Bronchial epithelial cell (primary cell): Measurements from ENCODE around the gene SHB. TPM values are rescaled to one million over a fixed set of nuclear protein-coding genes. Genes with fewer than 3 reads are reported as not detected.

Experiments
- DNase-seq: peaks from one replicate; pipeline ENCODE4 v3.0.0-alpha.2; 2010; ENCODE audit warnings: low read depth
- FAIRE-seq: peaks from 2 replicates; lab custom pipeline; 2011; peaks lifted over from hg19 to GRCh38; lab: Jason Lieb, UNC
- H3K27me3 ChIP-seq: 2 replicates; pipeline ENCODE4 v1.5.1; 2011; ENCODE audit warnings: low read length; ENCODE audit not compliant: control insufficient read depth, insufficient read depth
- H3K36me3 ChIP-seq: 2 replicates; pipeline ENCODE4 v1.5.1; 2011; ENCODE audit warnings: low read length; ENCODE audit not compliant: control insufficient read depth, insufficient read depth
- H3K4me3 ChIP-seq: 2 replicates; pipeline ENCODE4 v1.5.1; 2011; ENCODE audit warnings: mild to moderate bottlenecking, low read depth, low read length, control low read depth
- total RNA-seq: library from RNA; depleted of rRNA; stranded (reverse); fragments of >200 nt; gene quantifications from 2 replicates; pipeline ENCODE4 v1.2.1, GENCODE V29; 2014
- TF ChIP-seq, protein P1 (sequence below): IDR thresholded peaks from 2 replicates; pipeline ENCODE4 v1.5.1; 2011; ENCODE audit warnings: mild to moderate bottlenecking, moderate library complexity, low read length, control low read depth, inconsistent platforms; ENCODE audit not compliant: insufficient read depth, severe bottlenecking

The SHB gene
- total RNA-seq, 1 donor from 2014 or later = 14.5 TPM

GRCh38 chr9:38019731-38020130 lies 49.3 kb downstream of the SHB start:
- H3K27me3 ChIP-seq = no peaks in the 10 kb centered on the region
- DNase-seq (no peak), FAIRE-seq (no peak)
- TF ChIP-seq, protein P1, sequence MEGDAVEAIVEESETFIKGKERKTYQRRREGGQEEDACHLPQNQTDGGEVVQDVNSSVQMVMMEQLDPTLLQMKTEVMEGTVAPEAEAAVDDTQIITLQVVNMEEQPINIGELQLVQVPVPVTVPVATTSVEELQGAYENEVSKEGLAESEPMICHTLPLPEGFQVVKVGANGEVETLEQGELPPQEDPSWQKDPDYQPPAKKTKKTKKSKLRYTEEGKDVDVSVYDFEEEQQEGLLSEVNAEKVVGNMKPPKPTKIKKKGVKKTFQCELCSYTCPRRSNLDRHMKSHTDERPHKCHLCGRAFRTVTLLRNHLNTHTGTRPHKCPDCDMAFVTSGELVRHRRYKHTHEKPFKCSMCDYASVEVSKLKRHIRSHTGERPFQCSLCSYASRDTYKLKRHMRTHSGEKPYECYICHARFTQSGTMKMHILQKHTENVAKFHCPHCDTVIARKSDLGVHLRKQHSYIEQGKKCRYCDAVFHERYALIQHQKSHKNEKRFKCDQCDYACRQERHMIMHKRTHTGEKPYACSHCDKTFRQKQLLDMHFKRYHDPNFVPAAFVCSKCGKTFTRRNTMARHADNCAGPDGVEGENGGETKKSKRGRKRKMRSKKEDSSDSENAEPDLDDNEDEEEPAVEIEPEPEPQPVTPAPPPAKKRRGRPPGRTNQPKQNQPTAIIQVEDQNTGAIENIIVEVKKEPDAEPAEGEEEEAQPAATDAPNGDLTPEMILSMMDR = no peak
- no peaks in the 10 kb centered on the region for H3K36me3 ChIP-seq
- no peak overlapping the region for H3K4me3 ChIP-seq

- H3K36me3 ChIP-seq = peaks cover 4% of the 10 kb centered on the region
- no peaks in the 10 kb centered on the region for H3K27me3 ChIP-seq
- FAIRE-seq (no peak), DNase-seq (peak; percentile 86)
- H3K4me3 ChIP-seq = no peak overlapping the region
- TF ChIP-seq, protein P1 = no peak
Measured at GRCh38 chr9:38018958-38019602, 49.9 kb downstream of the SHB start.

DNA sequence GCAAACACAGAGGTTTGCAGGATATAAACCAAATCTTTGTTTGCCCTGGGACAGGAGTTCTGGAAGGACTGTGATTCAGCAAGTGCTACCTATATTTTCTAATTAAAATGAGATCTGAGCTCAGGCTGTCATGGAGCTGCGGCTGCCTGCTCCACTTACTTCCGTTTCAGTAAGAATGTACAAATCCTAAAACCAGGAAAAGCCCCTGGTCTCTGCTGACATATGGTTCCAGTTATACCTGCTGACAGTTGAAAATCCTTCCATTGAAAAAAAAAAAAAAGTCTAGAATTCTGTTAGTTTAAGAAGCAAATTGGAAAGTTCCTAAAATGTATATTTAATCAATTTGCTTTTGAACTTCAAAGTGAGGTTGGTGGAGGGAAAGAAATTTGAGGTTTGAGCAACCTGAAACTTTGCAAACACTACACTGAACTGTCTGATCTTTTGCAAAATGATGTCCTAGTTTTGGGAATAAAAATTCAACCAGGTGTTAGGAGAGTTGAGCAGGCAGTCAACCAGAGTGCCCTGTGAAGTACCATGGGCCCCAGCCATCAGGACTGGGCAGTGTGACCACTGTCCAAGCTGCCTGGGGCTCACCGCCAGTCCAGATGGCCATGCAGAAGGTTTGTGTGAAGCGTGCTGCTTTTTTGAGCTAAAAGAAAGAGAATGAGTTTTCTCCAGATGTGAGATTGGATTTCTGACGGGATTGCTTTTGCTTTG lies 50.6 kb downstream of the SHB start:
- FAIRE-seq = no peak
- H3K27me3 ChIP-seq = no peaks in the 10 kb centered on the region
- no peak for DNase-seq

DNA sequence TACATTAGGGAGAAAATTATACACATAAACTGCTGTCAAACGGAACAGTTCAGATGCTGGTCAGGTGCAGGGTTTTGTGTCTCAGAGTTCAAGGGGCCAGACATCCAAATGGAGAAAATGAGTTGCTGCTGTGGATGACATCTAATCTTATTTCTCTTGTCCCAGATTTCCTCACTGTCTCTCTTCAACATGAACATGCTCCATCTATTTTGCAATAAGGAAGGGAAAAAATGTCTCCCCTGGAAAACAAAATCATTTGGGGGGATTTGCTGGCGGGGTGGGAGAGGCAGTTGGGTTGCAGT lies 51.2 kb downstream of the SHB start:
- DNase-seq = no peak
- no peaks in the 10 kb centered on the region for H3K27me3 ChIP-seq
- TF ChIP-seq, protein P1 = no peak
- H3K4me3 ChIP-seq = no peak overlapping the region
- H3K36me3 ChIP-seq = peaks cover 4% of the 10 kb centered on the region
- no peak for FAIRE-seq

More for the DNA sequence above, 50.6 kb downstream of the SHB start:
- TF ChIP-seq, protein P1 = no peak
- Histone ChIP-seq H3K4me3 (no peak overlapping the region), H3K36me3 (peaks cover 4% of the 10 kb centered on the region)

DNA sequence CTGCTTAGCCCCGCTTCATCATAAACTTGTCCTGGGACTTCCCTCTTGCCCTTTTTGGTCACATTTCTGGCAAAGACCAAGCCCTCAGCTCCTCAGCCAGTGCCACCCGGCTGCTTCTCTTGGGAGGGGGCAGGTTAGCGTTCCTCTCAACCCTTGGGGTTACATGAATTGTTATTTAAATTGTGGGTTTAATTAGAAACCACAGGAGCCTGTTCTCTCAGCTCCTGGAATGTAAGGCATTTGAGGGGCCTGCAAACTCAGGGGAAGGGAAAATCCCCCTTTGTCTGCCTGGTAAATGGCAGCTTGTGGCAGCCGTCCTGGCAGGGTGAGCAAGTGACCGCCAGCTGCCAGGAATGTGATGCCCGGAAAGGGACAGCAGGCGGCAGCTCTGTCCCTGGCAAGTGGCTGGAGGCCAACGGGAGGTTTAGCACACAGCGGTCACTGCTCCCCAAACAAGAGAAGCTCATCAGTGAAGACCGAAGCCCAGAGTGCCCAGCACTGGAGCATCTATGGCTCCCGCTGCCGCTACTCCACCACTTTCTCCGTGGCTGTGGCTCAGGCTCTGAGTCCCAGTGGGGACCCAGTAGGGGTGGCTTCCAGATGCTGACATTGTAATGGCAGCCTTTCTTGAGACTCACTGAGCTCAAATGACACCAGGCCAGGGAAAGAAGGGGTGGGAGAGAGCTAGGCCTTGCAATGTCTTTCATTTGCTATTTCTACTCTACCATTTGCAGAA lies 51.7 kb downstream of the SHB start:
- DNase-seq = peak; percentile 48
- Histone ChIP-seq H3K27me3 (no peaks in the 10 kb centered on the region), H3K36me3 (peaks cover 4% of the 10 kb centered on the region), H3K4me3 (no peak overlapping the region)
- TF ChIP-seq, protein P1 = peak; percentile 57
- no peak for FAIRE-seq
